ENCODE data around the gene SUSD2.

Gene SUSD2

GRCh38 chr22:24138649-24139420, 42.5 kb upstream of the SUSD2 start:
- Mint-ChIP-seq H3K9me3 (no peaks in the 10 kb centered on the region), H3K27ac (no peak overlapping the region), H3K27me3 (ENCODE audit: low read depth) (no peaks in the 10 kb centered on the region), H3K4me3 (no peak overlapping the region), H3K4me1 (peaks cover 16% of the 10 kb centered on the region), H3K36me3 (ENCODE audit: low read depth) (peaks cover 25% of the 10 kb centered on the region)
- TF ChIP-seq, protein P1, sequence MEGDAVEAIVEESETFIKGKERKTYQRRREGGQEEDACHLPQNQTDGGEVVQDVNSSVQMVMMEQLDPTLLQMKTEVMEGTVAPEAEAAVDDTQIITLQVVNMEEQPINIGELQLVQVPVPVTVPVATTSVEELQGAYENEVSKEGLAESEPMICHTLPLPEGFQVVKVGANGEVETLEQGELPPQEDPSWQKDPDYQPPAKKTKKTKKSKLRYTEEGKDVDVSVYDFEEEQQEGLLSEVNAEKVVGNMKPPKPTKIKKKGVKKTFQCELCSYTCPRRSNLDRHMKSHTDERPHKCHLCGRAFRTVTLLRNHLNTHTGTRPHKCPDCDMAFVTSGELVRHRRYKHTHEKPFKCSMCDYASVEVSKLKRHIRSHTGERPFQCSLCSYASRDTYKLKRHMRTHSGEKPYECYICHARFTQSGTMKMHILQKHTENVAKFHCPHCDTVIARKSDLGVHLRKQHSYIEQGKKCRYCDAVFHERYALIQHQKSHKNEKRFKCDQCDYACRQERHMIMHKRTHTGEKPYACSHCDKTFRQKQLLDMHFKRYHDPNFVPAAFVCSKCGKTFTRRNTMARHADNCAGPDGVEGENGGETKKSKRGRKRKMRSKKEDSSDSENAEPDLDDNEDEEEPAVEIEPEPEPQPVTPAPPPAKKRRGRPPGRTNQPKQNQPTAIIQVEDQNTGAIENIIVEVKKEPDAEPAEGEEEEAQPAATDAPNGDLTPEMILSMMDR (IDR thresholded peaks at IDR 0.05; ENCODE audit: unreplicated experiment in 3 of 3), result no peak

DNA sequence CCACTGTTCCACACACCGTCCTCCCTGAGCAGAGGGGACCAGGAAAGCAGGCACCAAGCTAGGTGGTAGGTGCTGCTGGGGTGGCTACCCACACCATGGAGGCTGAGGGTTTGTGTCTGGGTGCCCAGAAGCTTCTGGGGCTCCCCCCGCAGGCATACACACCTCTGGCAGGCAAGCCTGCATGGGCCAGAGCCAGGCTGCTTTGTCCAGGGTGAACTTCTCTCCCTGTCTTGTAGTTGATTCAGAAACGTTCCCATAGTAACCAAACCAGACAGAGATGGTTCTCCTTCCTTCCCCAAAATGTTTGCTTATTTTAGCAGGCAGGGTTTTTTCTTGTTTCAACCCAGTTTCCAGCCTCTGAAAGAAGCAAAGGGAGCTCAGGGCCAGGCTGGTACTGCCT, 40.9 kb upstream of the SUSD2 start:
- H3K4me1 Mint-ChIP-seq, result peaks cover 24% of the 10 kb centered on the region
- peaks cover 21% of the 10 kb centered on the region for H3K36me3 Mint-ChIP-seq (ENCODE audit: low read depth)
- H3K27me3 Mint-ChIP-seq (ENCODE audit: low read depth), result no peaks in the 10 kb centered on the region

DNA sequence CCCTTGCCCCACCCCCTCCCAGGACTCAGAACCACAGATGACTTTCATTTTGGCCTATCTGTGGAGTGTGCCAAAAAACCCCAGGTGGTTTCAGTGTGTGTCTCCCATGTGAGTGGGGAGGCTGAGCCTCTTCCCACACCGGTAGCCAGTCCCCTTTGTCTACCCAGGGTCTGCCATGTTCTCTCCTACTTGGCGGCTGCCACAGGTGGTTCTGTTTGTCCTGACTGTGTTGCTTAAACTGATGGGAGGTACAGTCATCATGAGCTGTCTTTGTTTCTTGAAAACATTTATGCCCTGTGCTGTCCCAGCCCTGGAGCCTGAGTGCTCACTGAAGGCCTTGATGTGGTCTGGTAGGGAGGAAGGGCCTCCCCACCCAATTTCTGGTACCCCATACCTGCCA, 39.7 kb upstream of the SUSD2 start:
- TF ChIP-seq, protein P1 (IDR thresholded peaks at IDR 0.05; ENCODE audit: unreplicated experiment in 3 of 3), result no peak
- Mint-ChIP-seq H3K27me3 (ENCODE audit: low read depth) (no peaks in the 10 kb centered on the region), H3K27ac (no peak overlapping the region), H3K4me3 (no peak overlapping the region), H3K9me3 (no peaks in the 10 kb centered on the region), H3K4me1 (peaks cover 37% of the 10 kb centered on the region), H3K36me3 (ENCODE audit: low read depth) (peaks cover 16% of the 10 kb centered on the region)

More for the DNA sequence above, 40.9 kb upstream of the SUSD2 start:
- TF ChIP-seq, protein P1 (IDR thresholded peaks at IDR 0.05; ENCODE audit: unreplicated experiment in 3 of 3), result no peak
- Mint-ChIP-seq H3K27ac (peak overlapping the region in 1 of 3 experiments; percentile 82), H3K4me3 (no peak overlapping the region), H3K9me3 (no peaks in the 10 kb centered on the region)

GRCh38 chr22:24142241-24142640, 39.0 kb upstream of the SUSD2 start:
- Mint-ChIP-seq H3K4me3 (no peak overlapping the region), H3K9me3 (no peaks in the 10 kb centered on the region), H3K4me1 (peaks cover 43% of the 10 kb centered on the region), H3K36me3 (ENCODE audit: low read depth) (peaks cover 10% of the 10 kb centered on the region), H3K27me3 (ENCODE audit: low read depth) (no peaks in the 10 kb centered on the region), H3K27ac (peak overlapping the region in 1 of 3 experiments; percentile 97)
- TF ChIP-seq, protein P1 (IDR thresholded peaks at IDR 0.05; ENCODE audit: unreplicated experiment in 3 of 3), result no peak

DNA sequence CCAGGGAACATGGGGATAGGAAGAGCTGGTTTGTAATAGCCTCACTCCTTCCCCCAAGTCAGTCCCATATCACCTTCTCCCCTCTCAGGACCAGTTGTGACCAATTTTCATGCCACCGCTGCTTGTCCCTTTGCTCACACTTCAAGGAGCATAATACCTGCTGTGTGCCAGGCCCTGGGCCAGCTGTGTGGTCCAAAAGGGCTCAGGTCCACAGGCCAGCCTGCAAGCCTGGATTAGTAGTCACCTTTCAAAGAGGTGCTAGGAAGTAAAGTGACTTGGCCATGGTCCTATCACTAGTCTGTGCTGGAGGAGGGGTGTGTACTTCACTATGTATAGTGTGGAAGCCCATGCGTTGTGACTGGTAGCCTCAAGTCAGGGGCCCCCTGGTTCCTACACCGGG, 38.5 kb upstream of the SUSD2 start:
- Mint-ChIP-seq H3K27ac (peak overlapping the region in 2 of 3 experiments; percentile 64 to 97), H3K36me3 (ENCODE audit: low read depth) (peaks cover 4% of the 10 kb centered on the region), H3K27me3 (ENCODE audit: low read depth) (no peaks in the 10 kb centered on the region), H3K4me1 (peaks cover 43% of the 10 kb centered on the region), H3K9me3 (no peaks in the 10 kb centered on the region), H3K4me3 (no peak overlapping the region)
- TF ChIP-seq, protein P1 (IDR thresholded peaks at IDR 0.05; ENCODE audit: unreplicated experiment in 3 of 3), result no peak

Data from nephron (organoid).